Measurements from ENCODE around the gene BLOC1S6. TPM values are rescaled to one million over a fixed set of nuclear protein-coding genes. Genes with fewer than 3 reads are reported as not detected.

Gene BLOC1S6
- total RNA-seq, 2 donors from 2014 or later: 43.3 to 46.8 TPM

DNA sequence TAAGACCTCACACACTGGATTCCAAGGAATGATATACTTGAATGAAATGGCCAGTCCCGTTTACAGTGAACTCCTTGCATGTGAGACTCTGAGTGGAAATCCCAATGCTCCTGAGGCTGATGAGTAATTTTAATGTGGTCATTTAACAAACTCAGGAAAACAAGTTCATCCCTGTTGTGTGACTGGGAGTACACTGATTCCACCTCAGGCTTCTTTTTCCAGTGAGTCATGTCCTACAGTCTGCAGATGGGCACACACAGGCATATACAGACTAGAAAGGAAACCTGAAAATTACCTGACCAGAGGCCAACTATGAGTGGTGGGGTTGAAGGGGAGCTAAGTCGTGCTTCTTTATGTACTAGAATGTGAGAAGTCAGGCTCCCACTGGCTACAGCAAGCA lies 53.4 kb downstream of the BLOC1S6 start:
- no peaks in the 10 kb centered on the region for H3K9me3 Mint-ChIP-seq
- no peak overlapping the region for H3K4me3 ChIP-seq (ENCODE audit: low read length)
- H3K36me3 Mint-ChIP-seq (ENCODE audit: low read depth): no peaks in the 10 kb centered on the region
- H3K27me3 ChIP-seq (ENCODE audit: control insufficient read depth, insufficient read depth, low read length, poor library complexity, severe bottlenecking): peaks cover 99% of the 10 kb centered on the region
- WGBS, 2 experiments (ENCODE audit: insufficient coverage in 1 of 2, insufficient read length in 1 of 2): 29% methylated on average over 2 of the region's 2 CpGs; no CpG with 5 or more reads in 1 of the 2 experiments
- peaks cover 100% of the 10 kb centered on the region for H3K27me3 Mint-ChIP-seq (ENCODE audit: insufficient read depth)
- H3K36me3 ChIP-seq (ENCODE audit: control insufficient read depth, insufficient read depth, low read length): no peaks in the 10 kb centered on the region
- H3K4me1 Mint-ChIP-seq: peaks cover 6% of the 10 kb centered on the region
- H3K27ac ChIP-seq (ENCODE audit: low read depth, low read length): no peak overlapping the region
- H3K9ac ChIP-seq (ENCODE audit: extremely low read depth, low read length, poor library complexity, severe bottlenecking): no peak overlapping the region
- no peaks in the 10 kb centered on the region for H3K9me3 ChIP-seq (ENCODE audit: control insufficient read depth, low read length)
- TF ChIP-seq, protein P1, sequence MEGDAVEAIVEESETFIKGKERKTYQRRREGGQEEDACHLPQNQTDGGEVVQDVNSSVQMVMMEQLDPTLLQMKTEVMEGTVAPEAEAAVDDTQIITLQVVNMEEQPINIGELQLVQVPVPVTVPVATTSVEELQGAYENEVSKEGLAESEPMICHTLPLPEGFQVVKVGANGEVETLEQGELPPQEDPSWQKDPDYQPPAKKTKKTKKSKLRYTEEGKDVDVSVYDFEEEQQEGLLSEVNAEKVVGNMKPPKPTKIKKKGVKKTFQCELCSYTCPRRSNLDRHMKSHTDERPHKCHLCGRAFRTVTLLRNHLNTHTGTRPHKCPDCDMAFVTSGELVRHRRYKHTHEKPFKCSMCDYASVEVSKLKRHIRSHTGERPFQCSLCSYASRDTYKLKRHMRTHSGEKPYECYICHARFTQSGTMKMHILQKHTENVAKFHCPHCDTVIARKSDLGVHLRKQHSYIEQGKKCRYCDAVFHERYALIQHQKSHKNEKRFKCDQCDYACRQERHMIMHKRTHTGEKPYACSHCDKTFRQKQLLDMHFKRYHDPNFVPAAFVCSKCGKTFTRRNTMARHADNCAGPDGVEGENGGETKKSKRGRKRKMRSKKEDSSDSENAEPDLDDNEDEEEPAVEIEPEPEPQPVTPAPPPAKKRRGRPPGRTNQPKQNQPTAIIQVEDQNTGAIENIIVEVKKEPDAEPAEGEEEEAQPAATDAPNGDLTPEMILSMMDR (conservative IDR thresholded peaks at IDR 0.05): no peak
- peak; percentile 3 for DNase-seq
- no peak overlapping the region for H3K27ac Mint-ChIP-seq
- no peaks in the 10 kb centered on the region for H3K4me1 ChIP-seq (ENCODE audit: control insufficient read depth, insufficient read depth, low read length)
- no peak overlapping the region for H3K4me3 Mint-ChIP-seq

DNA sequence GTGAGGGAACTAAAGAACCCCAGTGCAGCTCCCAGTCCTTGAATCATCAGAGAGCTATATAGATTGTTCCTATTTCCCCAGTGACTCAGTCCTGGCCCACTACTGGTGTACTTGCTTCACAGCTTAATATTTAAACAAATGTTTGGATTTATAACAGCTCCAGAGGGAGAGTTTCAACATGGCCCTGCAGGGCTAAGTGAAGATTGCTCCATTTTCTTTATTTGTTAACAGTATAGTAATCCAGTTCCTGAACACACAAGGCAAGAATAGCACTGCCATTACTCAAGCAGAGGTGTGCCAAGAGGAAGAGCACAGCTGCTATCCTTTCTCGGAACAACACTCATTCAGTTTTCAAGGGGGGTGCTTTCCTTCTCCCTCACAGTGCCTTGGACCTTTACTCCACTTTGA lies 54.2 kb downstream of the BLOC1S6 start:
- H3K9ac ChIP-seq (ENCODE audit: extremely low read depth, low read length, poor library complexity, severe bottlenecking): no peak overlapping the region
- no peak overlapping the region for H3K27ac ChIP-seq (ENCODE audit: low read depth, low read length)

DNA sequence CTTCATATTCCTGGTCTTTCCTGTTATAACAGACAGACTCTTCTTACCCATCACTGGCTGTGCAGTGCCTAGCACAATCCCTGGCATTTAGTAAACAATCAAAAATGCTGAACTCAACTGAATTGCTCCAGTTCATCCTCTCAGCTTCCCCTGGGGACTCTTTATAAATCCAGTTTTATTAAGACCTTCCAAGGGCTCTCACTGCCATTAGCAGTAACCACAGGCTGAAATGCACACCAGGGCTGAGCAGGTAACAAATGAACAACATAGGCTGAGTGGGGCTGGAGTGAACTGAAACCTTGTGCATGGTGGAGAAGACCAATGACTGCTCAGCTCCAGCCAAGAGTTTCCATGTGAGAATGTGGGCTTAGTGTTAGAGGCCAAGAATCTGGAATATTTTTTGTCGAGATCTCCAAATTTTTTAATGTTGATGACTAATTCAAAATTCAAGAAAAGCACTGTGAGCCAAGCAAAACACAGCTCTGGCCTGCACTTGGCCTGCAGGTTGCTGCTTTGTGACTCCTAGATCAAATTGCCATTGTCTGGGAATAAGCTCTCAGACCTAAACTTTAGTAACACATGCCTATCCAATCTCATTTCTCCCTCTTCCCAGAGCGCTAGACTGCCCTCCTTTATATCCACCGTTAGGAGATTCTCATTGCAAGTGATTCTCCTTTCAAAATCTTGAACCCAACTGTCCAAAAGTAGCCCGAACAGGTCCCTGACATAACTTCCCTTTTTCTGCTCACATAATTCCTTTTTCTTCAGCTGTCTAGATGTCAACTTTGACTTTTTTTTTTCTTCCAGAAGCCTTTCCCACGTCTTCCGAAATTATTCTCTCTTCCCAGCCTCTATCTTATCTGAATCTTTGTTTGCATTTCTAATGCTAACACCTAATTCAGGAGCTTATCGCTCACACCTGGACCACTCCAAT lies 55.1 kb downstream of the BLOC1S6 start:
- Histone ChIP-seq H3K9me3 (ENCODE audit: control insufficient read depth, low read length) (no peaks in the 10 kb centered on the region), H3K36me3 (ENCODE audit: control insufficient read depth, insufficient read depth, low read length) (no peaks in the 10 kb centered on the region), H3K4me1 (ENCODE audit: control insufficient read depth, insufficient read depth, low read length) (no peaks in the 10 kb centered on the region), H3K9ac (ENCODE audit: extremely low read depth, low read length, poor library complexity, severe bottlenecking) (no peak overlapping the region), H3K4me3 (ENCODE audit: low read length) (no peak overlapping the region), H3K27me3 (ENCODE audit: control insufficient read depth, insufficient read depth, low read length, poor library complexity, severe bottlenecking) (peaks cover 93% of the 10 kb centered on the region), H3K27ac (ENCODE audit: low read depth, low read length) (no peak overlapping the region)
- Mint-ChIP-seq H3K9me3 (no peaks in the 10 kb centered on the region), H3K27me3 (ENCODE audit: insufficient read depth) (peaks cover 96% of the 10 kb centered on the region), H3K4me3 (no peak overlapping the region), H3K27ac (no peak overlapping the region), H3K4me1 (peaks cover 6% of the 10 kb centered on the region), H3K36me3 (ENCODE audit: low read depth) (no peaks in the 10 kb centered on the region)
- TF ChIP-seq, protein P1 (conservative IDR thresholded peaks at IDR 0.05): no peak
- WGBS, 2 experiments (ENCODE audit: insufficient coverage in 1 of 2, insufficient read length in 1 of 2): 73 to 80% methylated on average over 7 of the region's 7 CpGs
- no peak for DNase-seq

More for the DNA sequence above, 54.2 kb downstream of the BLOC1S6 start:
- H3K4me3 ChIP-seq (ENCODE audit: low read length): no peak overlapping the region
- H3K27me3 Mint-ChIP-seq (ENCODE audit: insufficient read depth): peaks cover 100% of the 10 kb centered on the region
- no peak overlapping the region for H3K27ac Mint-ChIP-seq
- peaks cover 6% of the 10 kb centered on the region for H3K4me1 Mint-ChIP-seq
- H3K4me1 ChIP-seq (ENCODE audit: control insufficient read depth, insufficient read depth, low read length): no peaks in the 10 kb centered on the region
- no peaks in the 10 kb centered on the region for H3K36me3 Mint-ChIP-seq (ENCODE audit: low read depth)
- no peaks in the 10 kb centered on the region for H3K36me3 ChIP-seq (ENCODE audit: control insufficient read depth, insufficient read depth, low read length)
- DNase-seq: no peak
- H3K9me3 Mint-ChIP-seq: no peaks in the 10 kb centered on the region
- H3K9me3 ChIP-seq (ENCODE audit: control insufficient read depth, low read length): no peaks in the 10 kb centered on the region
- 87 to 90% methylated on average over 1 of the region's 1 CpG for WGBS, 2 experiments (ENCODE audit: insufficient coverage in 1 of 2, insufficient read length in 1 of 2)
- TF ChIP-seq, protein P1 (conservative IDR thresholded peaks at IDR 0.05): no peak
- H3K4me3 Mint-ChIP-seq: no peak overlapping the region
- peaks cover 99% of the 10 kb centered on the region for H3K27me3 ChIP-seq (ENCODE audit: control insufficient read depth, insufficient read depth, low read length, poor library complexity, severe bottlenecking)
